Astrocyte of the spinal cord (primary cell): ENCODE data around the gene LUC7L3.

Experiments used
- DNase-seq: peaks from one replicate; pipeline ENCODE4 v3.0.0; 2011; ENCODE audit warnings: low read depth, low spot score
- H3K4me3 ChIP-seq: 2 replicates; pipeline ENCODE4 v1.5.1; 2011; ENCODE audit warnings: low read depth, mild to moderate bottlenecking, low read length, moderate library complexity
- in situ Hi-C: cut with HindIII; loops from 2 replicates; pipeline ENCODE4 v1.10.0; 2017; ENCODE audit warnings: low sequenced_read_pairs
- TF ChIP-seq, protein P1 (sequence below): IDR thresholded peaks from 2 replicates; pipeline ENCODE4 v1.5.1; 2012; ENCODE audit warnings: low read depth, mild to moderate bottlenecking, low read length, inconsistent platforms

LUC7L3 gene

DNA sequence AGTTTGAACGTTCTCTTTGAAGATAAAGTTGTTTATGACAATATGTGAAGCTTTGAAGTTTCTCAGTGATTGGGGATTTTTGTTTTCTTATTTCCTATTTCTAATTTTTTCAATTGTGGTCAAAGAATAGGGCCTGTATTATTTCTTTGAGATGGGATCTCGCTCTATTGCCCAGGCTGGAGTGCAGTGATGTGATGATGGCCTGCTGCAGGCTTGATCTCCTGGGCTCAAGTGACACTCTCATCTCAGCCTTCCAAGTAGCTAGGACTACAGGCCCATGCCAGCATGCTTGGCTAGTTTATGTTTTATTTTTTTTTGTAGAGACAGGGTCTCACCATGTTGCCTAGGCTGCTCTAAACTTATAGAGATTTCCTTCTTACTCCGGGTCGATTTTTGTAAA is 59.6 kb downstream of the LUC7L3 start:
- in situ Hi-C loops, result no loop called here
- no peak overlapping the region for H3K4me3 ChIP-seq
- DNase-seq, result no peak
- TF ChIP-seq, protein P1, sequence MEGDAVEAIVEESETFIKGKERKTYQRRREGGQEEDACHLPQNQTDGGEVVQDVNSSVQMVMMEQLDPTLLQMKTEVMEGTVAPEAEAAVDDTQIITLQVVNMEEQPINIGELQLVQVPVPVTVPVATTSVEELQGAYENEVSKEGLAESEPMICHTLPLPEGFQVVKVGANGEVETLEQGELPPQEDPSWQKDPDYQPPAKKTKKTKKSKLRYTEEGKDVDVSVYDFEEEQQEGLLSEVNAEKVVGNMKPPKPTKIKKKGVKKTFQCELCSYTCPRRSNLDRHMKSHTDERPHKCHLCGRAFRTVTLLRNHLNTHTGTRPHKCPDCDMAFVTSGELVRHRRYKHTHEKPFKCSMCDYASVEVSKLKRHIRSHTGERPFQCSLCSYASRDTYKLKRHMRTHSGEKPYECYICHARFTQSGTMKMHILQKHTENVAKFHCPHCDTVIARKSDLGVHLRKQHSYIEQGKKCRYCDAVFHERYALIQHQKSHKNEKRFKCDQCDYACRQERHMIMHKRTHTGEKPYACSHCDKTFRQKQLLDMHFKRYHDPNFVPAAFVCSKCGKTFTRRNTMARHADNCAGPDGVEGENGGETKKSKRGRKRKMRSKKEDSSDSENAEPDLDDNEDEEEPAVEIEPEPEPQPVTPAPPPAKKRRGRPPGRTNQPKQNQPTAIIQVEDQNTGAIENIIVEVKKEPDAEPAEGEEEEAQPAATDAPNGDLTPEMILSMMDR, result no peak

DNA sequence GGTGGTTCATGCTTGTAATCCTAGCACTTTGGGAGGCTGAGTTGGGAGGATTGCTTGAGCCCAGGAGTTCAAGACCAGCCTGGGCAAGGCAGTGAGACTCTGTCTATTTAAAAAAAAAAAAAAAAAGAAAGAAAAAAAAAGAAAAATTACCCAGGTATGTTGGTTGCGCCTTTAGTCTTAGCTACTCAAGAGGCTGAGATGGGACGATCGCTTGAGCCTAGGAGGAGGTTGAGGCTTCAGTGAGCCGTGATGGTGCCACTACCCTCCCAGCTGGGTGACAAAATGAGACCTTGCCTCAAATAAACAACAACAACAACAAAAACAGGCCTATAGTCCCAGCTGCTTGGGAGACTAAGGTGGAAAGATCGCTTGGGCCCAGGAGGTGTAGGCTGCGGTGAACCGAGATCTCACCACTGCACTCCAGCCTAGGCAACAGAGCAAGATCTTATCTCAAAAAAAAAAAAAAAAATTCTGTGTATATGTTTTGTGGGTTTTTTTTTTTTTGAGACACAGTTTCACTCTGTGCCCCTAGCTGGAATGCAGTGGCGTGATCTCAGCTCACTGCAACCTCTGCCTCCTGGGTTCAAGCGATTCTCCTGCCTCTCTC is 60.4 kb downstream of the LUC7L3 start:
- in situ Hi-C loops, result no loop called here
- no peak for DNase-seq
- no peak overlapping the region for H3K4me3 ChIP-seq
- TF ChIP-seq, protein P1, result no peak

DNA sequence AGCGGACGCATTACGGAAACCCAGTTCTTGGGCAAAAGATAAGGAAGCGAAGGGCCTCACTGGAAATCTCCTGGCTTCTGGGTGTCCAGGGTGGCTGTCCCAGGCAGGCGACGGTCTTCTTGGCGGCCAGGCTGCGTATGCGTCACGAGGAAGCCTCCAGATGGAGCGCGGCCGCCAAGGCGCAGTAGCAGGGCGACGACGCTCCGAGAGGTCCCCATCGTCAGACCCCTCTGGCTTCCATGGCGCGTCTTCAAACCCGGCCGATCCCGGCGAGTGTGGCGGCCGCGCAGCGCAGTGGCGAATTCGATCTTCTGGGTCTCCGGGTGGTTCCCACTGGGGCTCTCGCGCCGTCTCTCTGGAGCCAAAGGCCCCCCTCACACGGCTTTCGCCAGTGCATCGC is 61.8 kb downstream of the LUC7L3 start:
- in situ Hi-C loops, result no loop called here
- DNase-seq, result no peak
- TF ChIP-seq, protein P1, result no peak
- H3K4me3 ChIP-seq, result no peak overlapping the region

DNA sequence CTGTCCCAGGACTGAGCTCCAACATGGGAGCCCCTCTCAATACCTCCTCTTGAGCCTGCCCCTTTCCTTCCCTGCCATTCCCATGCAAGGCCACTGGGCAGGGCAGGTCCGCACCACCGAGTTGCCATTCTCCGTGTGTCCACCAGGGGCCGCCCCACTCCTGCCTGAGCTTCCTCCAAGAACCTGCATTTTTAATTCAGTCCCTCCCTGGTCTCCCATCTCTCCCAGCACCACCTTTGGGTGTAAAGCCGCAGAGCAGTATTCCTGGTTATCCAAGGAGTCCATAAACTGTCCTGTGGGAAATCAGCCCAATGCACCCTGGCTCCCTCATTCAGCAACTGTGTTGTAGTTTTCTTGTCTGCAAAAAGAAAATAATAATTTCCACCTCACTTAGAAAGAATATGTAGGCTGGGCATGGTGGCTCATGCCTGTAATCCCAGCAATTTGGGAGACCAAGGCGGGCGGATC is 63.8 kb downstream of the LUC7L3 start:
- H3K4me3 ChIP-seq, result no peak overlapping the region
- TF ChIP-seq, protein P1, result peak; percentile 98
- DNase-seq, result peak; percentile 88
- in situ Hi-C loops, result no loop called here

DNA sequence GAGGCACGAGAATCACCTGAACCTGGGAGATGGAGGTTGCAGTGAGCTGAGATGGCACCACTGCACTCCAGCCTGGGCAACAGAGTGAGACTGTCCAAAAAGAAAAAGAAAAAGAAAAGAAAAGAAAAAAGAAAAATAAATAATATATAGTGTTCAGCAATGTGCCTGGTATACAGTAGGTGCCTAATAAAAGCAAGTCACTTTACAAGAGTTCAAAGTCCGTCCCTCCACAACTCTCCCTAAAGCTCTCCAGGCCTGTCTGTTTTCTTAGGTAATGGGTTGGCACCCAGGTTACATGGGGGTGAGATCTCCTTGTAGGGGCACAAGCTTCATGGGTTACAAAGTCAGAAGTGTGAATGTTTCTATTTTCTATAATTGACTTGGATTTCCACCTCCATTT is 64.5 kb downstream of the LUC7L3 start:
- in situ Hi-C loops, result no loop called here

DNA sequence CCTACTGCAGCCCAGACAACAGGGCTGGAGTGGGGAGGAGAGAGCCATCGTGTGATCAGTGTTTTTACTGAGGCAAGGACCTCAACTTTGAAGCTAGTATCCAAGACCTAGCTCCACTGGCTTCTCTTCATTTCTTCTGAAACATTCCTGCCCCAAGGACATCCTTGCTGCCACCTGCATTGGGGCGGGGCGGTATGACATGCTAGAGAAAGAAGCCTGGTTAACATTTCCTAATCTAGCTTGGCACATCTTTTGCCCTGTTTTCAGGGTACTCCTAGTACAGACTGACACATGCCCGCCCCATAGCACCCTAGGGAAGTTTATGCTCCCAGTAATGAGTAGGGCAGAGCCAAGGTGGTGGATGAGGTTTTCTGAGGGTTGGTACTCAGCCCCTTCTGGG is 65.7 kb downstream of the LUC7L3 start:
- in situ Hi-C loops, result no loop called here
- TF ChIP-seq, protein P1, result no peak
- no peak overlapping the region for H3K4me3 ChIP-seq
- DNase-seq, result no peak

More for the DNA sequence above, 64.5 kb downstream of the LUC7L3 start:
- TF ChIP-seq, protein P1, result no peak
- no peak overlapping the region for H3K4me3 ChIP-seq
- no peak for DNase-seq
